GM12892 (cell line): Measurements from ENCODE around the gene CA9.

Source experiments
- POLR2A ChIP-seq: IDR thresholded peaks from 2 replicates; pipeline ENCODE4 v1.6.1; 2011; ENCODE audit warnings: low read depth, low read length, control low read depth
- POLR2AphosphoS5 ChIP-seq: IDR thresholded peaks from 2 replicates; pipeline ENCODE4 v1.6.1; 2011; ENCODE audit warnings: low read depth, low read length, control low read depth

DNA sequence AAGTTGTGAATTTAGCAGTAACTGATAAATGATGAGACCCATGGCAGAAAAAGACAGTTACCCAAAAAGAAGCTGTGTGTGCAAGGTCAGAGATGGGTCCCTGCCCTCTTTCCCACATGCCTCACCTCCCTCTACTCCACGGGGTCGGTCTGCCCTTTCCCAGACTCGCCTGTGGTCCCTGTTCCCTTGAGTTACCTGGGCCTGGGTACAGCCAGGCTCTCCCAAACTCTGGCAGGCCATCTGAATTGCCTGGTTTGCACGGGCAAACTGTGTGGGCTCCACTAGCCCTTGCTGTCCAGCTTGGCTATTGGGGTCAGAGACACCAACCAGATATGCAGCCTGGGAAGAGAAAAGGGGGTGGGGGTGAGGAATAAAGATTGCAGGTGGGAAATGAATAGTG is 34.4 kb downstream of the CA9 start:
- TF ChIP-seq POLR2A (no peak), POLR2AphosphoS5 (no peak)
